ENCODE data around the gene KCNJ1. TPM values are rescaled to one million over a fixed set of nuclear protein-coding genes. Genes with fewer than 3 reads are reported as not detected.

Gene KCNJ1
- polyA plus RNA-seq (ENCODE audit: insufficient read length in 3 of 3): 100 to 1,000 TPM; 101 to 121 (median 109) TPM

DNA sequence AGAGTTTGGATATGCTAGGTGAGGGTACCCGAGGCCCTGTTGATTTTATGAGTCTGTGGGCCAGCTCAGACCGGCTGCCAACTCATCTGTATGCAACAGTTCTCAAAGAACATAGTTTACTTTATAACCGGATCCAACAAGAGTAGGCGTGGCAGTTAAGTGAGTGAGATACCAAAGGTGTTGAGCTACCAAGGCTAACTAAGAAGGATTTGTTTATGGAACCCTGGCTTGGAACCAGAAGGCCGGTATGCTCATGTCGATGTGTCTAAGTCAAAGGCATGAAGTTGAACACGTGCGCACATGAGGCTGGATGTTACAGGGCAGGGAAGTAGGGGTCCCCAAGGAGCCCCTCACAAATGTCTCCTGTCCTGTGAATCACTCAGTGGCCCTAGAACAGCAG is at the start of gene KCNJ1:
KCNJ1 (minus strand) TSS at position 20 of the 400 bp plus-strand sequence. CDS start 27,053 bp downstream, outside the sequence.
- DNase-seq (ENCODE audit: low read depth in 3 of 3, low spot score in 2 of 3): no peak

DNA sequence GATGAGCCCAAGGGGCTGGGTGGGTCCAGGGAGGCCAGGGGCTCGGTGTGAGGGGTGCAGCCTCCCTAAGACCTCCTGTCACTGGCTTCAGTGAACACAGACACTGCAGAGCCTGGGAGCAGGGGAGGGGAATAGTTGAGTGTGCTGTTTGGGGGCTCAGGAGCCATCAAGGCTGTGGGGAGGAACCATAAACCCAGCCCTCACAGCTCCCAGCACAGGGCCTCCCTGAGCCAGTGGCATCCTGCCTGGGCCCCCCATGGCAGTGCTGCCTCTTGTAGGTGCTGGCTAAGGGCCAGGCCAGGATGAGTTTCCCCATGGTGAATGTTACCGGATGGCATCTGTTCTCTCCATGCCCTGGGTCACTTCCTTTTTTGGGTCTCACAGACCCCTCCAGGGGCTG is 49.6 kb upstream of the KCNJ1 start:
- no peak for DNase-seq (ENCODE audit: low read depth in 3 of 3, low spot score in 2 of 3)

DNA sequence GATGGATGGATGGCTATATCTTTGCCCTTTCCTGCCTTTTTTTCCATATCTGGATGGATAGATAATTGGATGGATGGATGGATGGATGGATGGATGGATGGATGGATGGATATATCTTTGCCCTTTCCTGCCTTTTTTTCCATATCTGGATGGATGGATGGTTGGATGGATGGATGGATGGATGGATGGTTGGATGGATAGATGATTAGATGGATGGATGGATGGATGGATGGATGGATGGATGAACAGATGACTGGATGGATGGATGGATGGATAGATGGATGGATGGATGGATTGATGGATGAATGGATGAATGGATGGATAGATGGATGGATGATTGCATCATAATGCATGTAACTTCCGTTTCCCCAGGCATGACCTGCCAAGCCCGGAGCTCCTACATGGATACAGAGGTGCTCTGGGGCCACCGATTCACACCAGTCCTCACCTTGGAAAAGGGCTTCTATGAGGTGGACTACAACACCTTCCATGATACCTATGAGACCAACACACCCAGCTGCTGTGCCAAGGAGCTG is 49.0 kb upstream of the KCNJ1 start:
- DNase-seq (ENCODE audit: low read depth in 3 of 3, low spot score in 2 of 3): no peak

DNA sequence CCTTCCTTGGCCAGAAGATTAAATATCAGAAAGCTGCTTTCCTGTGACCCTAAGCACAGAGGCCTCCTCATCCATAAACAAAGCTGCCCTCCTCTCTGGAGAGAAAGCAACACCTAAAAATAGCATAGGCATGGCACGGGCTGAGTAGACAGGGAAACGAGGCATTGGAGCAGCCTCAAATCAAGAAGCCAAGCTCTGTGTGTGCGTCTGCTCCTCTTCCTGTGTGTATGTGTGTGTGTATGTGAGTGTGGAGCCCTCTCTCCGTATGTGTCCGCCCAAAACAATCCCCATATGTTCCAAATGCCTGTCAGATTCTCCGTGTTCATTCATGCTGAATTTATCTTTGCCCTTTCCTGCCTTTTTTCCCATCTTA is 48.0 kb upstream of the KCNJ1 start:
- DNase-seq (ENCODE audit: low read depth in 3 of 3, low spot score in 2 of 3): no peak

DNA sequence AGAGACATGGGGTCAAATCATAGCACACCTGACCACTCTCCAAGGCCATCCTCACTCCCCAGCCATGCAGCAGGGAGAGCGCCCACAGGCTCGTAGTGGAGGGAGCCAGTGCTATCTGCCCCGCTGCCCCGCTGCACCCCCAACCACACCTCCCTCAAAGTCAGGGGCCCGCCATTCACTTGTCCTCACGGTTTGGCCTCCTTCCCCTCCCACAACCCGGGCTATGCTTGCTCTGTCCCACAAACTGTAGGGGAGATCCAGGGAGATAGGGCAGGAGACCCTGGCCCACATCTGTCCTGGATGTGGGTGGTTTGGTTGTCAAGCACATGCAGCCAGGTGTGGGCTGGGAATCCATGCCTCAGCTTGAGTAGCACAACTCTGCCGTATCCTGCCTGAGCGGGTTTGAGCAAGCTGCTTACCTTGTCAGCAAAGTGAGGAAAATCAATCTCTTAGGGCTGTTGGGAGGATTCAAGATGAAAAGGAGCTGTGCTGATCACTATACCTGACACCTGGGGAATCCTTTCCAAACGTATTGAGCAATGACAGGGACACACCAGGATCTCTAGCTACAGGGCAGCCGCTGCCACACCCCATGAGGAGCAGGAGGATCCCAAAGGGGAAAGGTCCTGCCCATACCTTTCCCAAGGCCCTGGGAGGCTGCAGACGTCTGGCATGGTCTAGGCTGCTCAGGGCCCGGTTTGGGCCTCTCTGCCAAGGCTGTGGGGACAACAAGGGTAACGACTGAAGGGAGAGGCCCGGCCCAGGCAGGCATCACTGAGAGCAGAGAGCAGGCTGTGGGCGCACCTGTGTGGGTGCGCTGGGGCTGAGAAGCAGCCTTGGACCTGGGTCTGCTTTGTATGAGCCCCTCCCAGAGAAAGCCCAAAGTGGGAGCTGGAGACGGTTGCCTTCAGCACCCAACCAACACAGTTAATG is 47.4 kb upstream of the KCNJ1 start:
- no peak for DNase-seq (ENCODE audit: low read depth in 3 of 3, low spot score in 2 of 3)

DNA sequence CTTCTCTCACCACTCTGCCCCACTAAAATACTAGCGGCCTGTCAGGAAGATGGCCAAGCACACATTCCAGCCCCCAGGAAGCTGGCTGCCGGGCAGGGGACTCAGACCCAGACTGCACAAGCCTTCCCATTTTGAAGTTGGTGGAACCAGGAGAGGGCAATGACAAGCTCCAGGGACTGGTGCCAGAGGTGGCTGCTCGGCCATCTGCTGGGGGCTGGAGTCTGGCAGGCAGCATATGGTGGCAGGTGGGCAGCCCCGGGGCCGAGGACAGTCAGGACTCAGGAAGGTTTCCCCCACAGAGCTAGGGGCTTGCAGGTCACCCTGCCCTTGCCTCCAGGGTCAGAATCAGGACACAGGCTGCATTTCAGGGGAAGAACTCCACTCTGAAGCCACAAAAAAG is 46.7 kb upstream of the KCNJ1 start:
- no peak for DNase-seq (ENCODE audit: low read depth in 3 of 3, low spot score in 2 of 3)

DNA sequence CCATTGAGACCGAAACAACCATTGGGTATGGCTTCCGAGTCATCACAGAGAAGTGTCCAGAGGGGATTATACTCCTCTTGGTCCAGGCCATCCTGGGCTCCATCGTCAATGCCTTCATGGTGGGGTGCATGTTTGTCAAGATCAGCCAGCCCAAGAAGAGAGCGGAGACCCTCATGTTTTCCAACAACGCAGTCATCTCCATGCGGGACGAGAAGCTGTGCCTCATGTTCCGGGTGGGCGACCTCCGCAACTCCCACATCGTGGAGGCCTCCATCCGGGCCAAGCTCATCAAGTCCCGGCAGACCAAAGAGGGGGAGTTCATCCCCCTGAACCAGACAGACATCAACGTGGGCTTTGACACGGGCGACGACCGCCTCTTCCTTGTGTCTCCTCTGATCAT is 44.6 kb upstream of the KCNJ1 start:
- no peak for DNase-seq (ENCODE audit: low read depth in 3 of 3, low spot score in 2 of 3)

DNA sequence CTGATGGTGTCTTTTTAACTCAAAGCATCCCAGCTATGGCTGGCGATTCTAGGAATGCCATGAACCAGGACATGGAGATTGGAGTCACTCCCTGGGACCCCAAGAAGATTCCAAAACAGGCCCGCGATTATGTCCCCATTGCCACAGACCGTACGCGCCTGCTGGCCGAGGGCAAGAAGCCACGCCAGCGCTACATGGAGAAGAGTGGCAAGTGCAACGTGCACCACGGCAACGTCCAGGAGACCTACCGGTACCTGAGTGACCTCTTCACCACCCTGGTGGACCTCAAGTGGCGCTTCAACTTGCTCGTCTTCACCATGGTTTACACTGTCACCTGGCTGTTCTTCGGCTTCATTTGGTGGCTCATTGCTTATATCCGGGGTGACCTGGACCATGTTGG is 44.1 kb upstream of the KCNJ1 start:
- no peak for DNase-seq (ENCODE audit: low read depth in 3 of 3, low spot score in 2 of 3)

DNA sequence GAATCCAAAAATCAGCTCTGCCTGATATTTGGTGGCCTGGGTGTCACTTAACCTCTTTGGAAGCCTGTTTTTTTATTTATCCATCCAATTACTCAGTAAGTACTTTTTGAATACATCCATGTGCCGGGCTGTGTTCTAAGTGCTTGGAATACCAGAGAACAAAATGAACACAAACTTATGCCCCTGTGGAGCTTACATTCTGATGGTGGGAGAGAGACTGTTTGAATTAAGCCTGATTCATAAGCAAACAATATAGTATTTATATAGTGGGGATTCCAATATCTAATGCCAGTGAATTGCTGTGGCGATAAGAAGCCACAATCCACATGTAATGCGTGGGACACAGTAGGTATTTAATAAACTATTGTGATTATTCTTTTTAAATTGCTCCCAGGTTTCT is 43.5 kb upstream of the KCNJ1 start:
- no peak for DNase-seq (ENCODE audit: low read depth in 3 of 3, low spot score in 2 of 3)

DNA sequence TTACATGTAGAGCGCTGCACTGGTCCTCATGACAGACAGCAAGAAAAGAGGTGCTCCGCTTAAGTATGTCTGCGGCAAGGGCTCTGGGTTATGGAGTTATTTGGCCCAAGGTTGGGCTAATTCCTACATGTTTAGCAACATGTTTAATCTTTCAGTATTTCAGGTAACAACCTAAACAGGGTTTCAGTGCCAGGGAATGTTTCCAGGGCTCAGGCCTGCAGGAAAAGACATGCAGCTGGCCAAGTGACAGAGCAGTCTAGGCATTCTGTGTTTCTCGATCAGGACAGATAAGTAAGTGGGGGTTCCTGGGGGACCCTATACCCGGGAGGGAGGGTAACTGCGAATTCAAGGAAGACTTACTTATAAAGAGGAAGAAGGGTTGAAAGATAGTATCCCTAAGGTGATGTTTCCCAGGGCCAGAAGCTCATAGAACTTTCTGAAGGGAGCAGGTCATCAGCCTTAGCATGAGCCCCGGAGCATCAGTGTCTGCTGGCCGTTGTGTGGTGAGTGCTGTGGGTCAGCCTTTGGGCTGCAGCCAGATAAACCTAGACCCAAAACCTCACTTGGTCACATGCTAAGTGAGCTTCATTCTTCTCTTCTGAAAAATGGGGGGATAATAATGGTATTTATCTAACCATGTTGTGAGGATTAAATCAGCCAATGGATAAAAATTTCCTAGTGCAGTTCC is 42.5 kb upstream of the KCNJ1 start:
- no peak for DNase-seq (ENCODE audit: low read depth in 3 of 3, low spot score in 2 of 3)

DNA sequence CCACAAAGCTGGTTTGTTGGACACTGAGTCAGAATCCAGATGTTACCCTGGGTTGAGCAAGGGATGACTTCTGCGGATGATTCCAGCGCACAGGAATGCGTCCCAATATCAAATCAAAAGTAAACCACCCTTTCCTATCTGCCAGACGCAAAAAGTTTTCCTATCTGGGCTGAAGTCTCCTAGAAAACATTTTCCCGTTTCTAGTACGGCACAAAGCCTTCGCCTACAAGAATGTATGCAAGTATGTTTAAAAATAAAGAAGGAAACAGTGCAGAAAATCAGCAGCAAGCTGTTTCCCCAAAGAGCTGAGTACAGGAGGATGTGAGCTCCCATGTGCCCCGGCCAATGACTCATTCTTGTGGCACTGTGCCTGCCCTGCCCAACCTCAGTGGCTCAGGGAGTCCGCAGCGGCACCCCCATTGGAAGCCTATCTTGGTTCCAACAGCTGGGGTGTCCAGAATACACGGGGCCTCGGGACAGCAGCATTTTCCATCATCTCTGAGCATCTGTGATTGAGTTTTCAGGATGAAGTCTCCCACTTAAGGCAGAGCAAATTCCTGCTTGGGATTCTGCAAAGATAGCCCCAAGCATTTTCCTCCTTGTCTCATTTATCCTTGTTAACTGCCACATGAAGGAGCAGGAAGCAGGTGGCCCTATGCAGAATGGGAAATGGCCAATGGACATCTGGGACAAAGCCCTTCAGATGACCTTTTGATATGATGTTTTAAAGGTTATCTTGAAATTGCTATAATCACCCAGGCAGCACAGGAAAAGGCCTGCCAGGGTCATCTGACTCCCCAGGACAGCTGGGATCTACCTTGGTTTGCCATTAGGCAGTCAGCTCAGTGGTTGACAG is 41.5 kb upstream of the KCNJ1 start:
- no peak for DNase-seq (ENCODE audit: low read depth in 3 of 3, low spot score in 2 of 3)

DNA sequence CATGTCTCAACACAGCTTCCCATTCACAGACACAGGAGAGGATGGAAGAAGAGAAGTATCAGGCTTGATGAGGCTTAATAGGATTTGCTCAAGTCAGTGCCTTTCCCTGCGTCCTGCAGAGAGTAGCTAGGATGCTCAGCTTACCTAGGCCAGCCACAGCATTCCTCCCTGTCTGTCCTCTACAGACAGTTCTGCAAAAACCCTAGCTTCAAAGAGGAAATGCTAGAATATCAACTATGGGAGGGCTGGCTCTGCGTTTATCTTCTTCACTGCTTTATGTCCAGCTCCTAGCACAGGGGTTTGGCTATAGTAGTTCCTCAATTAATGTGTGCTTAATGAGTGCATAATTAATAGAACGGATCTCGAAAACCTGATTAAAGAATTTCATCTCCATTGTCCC is 40.5 kb upstream of the KCNJ1 start:
- no peak for DNase-seq (ENCODE audit: low read depth in 3 of 3, low spot score in 2 of 3)

DNA sequence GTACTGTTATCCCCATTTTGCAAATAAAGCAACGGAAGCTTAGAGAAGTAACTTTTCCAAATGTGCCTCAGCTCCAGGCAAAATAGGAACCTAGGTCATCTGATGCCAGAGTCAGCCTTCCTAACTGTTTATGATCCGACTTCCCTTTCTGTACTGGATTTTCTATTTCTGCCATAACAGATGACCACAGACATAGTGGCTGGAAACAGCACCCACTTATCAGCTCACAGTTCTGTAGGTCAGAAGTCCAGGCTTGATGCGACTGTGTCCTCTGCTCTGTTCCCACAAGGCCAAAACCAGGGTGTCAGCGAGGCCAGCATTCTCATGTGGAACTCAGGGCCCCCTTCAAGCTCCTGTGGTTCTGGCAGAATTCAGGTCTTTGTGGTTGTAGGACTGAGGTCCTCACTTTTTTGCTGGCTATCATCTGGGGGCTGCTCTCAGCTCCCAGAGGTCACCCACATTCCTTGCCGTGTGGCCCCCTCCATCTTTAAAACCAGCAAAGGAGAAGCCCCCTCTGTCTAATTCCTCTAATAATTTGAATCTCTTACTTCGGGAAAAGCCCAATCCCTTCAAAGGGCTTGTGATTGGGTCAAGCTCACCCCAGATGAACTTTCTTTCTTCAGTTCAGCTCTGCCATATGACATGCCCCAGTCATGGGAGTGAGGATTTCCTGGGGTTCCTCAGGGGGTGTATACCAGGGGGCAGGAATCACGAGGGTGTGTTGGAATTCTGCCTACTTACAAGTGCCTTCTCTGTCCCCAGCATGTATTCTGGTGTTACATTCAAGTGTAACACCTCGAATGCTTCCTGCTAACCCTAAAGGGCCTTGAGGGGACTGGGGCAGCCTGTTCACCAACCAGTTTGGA is 39.3 kb upstream of the KCNJ1 start:
- DNase-seq (ENCODE audit: low read depth in 3 of 3, low spot score in 2 of 3): no peak

DNA sequence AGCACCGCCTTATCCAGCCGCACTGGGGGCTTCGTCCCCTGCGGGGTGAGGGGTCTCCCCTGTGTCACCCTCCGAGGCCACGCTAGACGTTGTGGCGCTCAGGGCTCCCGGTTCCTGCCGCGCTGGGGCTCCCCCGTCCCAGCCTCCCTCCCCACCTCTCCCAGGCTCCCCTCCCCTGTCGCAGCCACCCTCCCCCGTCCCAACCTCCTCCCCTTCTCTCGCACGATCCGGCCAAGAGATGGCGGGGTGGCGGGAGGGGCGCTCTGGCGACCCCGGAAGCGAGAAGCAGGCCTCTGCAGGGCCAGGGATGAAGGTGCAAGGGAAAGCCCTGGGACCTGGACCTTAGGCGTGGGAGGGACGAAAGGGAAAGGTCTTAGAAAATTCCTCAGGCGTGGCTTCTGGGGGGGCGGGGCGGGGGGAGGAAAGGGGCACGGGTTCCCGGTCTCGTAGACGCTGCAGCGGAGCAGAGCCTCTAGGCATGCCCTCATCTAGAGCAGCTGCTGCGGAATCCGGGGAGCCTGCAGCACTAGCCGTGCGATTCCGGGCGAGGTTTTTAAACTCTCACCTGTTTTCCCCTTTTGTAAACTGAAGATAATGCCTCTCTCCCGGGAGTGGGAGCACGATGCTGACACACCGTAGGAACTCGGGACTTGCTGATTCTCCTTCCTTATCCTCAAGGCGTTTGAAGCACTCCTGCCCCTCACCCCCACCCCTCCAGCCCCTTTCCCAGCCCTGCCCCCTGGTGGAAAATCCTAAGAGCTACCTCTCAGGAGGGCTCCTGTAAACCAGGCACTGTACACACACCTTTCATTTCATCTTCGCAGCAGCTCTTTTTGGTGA is 38.5 kb upstream of the KCNJ1 start:
- DNase-seq (ENCODE audit: low read depth in 3 of 3, low spot score in 2 of 3): no peak

DNA sequence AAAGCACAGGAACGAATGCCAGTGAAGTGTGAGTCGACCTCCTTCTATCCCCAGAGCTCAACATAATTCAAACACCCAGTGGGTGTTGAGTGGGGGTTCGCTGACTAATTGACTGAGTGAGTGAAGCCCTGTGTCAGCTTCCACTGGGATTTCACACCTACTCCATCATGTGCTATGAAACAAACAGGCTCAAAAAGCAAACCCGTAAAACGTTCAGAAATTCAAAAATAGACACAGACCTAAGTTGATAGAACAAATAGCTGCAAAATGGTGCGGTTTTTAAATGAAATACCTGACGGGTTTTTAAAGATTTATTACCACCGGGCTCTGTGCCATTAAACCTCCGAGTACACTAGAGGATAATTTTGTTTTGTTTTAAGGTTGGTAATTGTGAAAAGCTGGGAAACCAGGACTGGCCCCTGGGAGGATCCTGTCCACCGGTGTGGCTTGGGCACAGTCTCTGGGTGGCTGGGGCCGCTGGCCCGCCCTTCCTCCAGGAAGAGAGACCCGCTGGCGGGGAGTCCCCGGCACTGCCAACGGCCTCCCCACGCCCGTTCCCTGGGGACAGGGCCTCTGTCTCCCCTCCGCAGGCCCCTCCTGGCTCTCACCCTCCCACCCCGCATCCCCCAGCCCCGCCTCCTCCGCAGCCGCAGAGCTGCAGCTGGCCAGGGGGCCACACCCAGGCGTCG is 37.7 kb upstream of the KCNJ1 start:
- DNase-seq (ENCODE audit: low read depth in 3 of 3, low spot score in 2 of 3): no peak

DNA sequence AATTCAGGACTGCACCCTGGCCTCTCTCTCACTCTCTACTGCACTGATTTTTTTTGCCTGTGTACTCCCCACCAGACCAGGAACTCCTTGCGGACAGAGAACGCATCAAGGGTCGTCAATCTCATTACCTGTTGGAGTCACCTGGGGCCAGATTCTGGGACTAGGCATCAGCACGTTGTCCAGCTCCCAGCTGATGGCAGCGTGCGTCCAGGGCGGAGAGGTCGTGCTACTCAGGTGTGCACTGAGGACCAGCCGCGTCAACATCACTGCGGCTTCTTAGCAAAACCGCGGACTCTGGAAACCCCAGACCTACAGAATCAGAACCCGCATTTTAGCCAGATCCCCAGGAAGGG is 37.2 kb upstream of the KCNJ1 start:
- DNase-seq (ENCODE audit: low read depth in 3 of 3, low spot score in 2 of 3): no peak

DNA sequence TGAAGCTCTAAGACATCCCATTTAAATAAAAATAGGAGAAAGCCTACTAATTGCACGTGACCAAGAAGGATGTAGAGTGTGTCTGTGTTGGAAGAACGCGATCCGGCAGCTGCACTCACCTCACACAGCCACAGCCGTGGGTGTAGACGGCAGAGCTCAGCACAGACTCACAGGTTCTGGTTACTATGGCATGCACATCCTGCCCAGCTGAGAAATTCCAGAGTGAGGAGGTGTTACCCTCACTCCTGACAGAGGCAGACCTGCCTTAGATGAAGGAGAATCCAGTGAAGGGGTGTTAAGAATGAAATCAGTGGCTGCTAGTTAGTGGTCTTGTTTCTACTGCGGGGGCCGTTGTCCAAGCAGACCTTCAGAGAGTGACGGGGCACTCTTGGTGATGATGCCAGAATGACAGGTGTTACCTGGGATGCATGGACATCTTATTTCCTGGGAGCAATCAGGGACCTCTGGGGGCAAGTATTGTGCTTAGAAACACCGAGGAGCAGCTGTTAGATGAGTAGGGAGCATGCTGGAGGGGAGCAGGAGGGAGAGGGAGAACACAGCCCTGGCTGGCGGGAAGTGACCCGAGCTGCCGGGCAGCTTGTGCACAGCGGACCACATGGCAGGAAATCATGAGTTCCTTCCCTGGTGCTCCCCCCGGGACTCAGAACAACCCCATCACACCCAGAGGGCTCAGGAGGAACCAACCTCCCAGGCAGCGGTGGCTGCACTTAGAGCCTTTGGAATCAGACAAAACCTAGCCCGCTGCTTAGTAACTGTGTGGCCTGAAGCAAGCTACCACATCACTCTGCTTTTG is 36.4 kb upstream of the KCNJ1 start:
- DNase-seq (ENCODE audit: low read depth in 3 of 3, low spot score in 2 of 3): no peak
